Measurements from ENCODE around the gene HYKK. TPM values are rescaled to one million over a fixed set of nuclear protein-coding genes. Genes with fewer than 3 reads are reported as not detected.

The HYKK gene
- total and polyA plus RNA-seq, 9 of the 15 experiments (the other 6 are each of a cell fraction or from before 2014, with no cell fraction given) = 1.9 to 6.1 (median 4.3) TPM

DNA sequence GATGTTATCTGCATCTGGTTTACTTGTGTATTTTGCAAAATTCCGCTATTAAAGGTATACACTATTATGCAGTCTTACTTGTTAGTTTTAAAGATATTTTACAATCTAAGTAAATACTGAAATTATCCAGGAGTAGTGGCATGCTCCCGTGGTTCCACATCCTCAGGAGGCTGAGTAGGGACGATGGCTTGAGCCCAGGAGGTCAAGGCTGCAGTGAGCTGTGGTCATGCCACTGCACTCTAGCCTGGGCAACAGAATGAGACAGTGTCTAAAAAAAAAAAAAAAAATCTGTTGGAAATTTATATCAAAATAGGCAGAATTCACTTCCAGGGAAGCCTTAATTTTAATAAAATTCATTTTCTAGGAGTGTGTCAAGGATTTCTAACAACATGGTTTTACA is 27.7 kb upstream of the HYKK start:
- intact Hi-C loops (cut with micrococcal nuclease) = no loop called here
- ChIA-PET POLR2A (no interaction called here), CTCF (ENCODE audit: low intra/inter-chr PET ratio) (no interaction called here)
- ATAC-seq (no peak), DNase-seq (ENCODE audit: extremely low read depth in 1 of 4, low spot score in 3 of 4) (no peak), FAIRE-seq (no peak)
- Histone ChIP-seq H3K4me2 (ENCODE audit: insufficient read depth, low read length) (no peak overlapping the region), H3K4me3 (no peak overlapping the region), H2AFZ (ENCODE audit: low read depth, low read length) (no peak overlapping the region), H3K9me1 (ENCODE audit: control insufficient read depth, insufficient read depth, low read length) (no peaks in the 10 kb centered on the region), H3K36me3 (ENCODE audit: control insufficient read depth, insufficient read depth, low read length) (peaks cover 78% of the 10 kb centered on the region), H3K9me3 (replicated peaks; ENCODE audit: control insufficient read depth, insufficient read depth, low read depth, low read length) (no peaks in the 10 kb centered on the region), H3K9ac (ENCODE audit: insufficient read depth in 1 of 2, low read depth in 2 of 2, low read length in 2 of 2) (no peak overlapping the region), H3K27ac (ENCODE audit: extremely low read depth, low read depth, low read length) (no peak overlapping the region), H3K79me2 (ENCODE audit: control insufficient read depth, insufficient read depth, low read length) (no peaks in the 10 kb centered on the region), H3K27me3 (ENCODE audit: control insufficient read depth in 2 of 2, insufficient read depth in 2 of 2, low read length in 2 of 2) (no peaks in the 10 kb centered on the region), H4K20me1 (replicated peaks; ENCODE audit: control insufficient read depth, insufficient read depth, low read length) (no peaks in the 10 kb centered on the region), H3K4me1 (replicated peaks in 1 of 2; ENCODE audit: control insufficient read depth in 2 of 2, insufficient read depth in 2 of 2, low read length in 2 of 2) (no peaks in the 10 kb centered on the region)
- 95% methylated on average over 3 of the region's 3 CpGs for WGBS (ENCODE audit: insufficient coverage, low coverage, missing lambda C conversion rate)
- TF ChIP-seq FOSL1 (tag; conservative IDR thresholded peaks at IDR 0.05) = no peak
- no peak for TF ChIP-seq STAT5B (CRISPR knock-in tag; IDR thresholded peaks at IDR 0.05)
- no peak for TF ChIP-seq CBX2 (IDR thresholded peaks at IDR 0.05; ENCODE audit: insufficient read depth, low read length, poor library complexity, severe bottlenecking)
- no peak for TF ChIP-seq CREB1 (IDR thresholded peaks at IDR 0.05)
- no peak for TF ChIP-seq CREB1 (CRISPR knock-in tag; IDR thresholded peaks at IDR 0.05)
- TF ChIP-seq ZNF778 (CRISPR knock-in tag; IDR thresholded peaks at IDR 0.05) = no peak
- TF ChIP-seq THRAP3 (IDR thresholded peaks at IDR 0.05; ENCODE audit: borderline replicate concordance) = no peak
- no peak for TF ChIP-seq ESRRA (IDR thresholded peaks at IDR 0.05; ENCODE audit: borderline replicate concordance, low read depth)
- no peak for TF ChIP-seq ZNF766 (CRISPR knock-in tag; conservative IDR thresholded peaks at IDR 0.05)
- no peak for TF ChIP-seq ZC3H8 (IDR thresholded peaks at IDR 0.05)
- TF ChIP-seq HSF4 (CRISPR knock-in tag; IDR thresholded peaks at IDR 0.05; ENCODE audit: borderline replicate concordance) = no peak
- TF ChIP-seq FIP1L1 (IDR thresholded peaks at IDR 0.05; ENCODE audit: low read depth, low read length, poor library complexity, severe bottlenecking) = no peak
- no peak for TF ChIP-seq ZNF232 (CRISPR knock-in tag; IDR thresholded peaks at IDR 0.05)
- no peak for TF ChIP-seq TSC22D4 (tag; IDR thresholded peaks at IDR 0.05)
- no peak for TF ChIP-seq TFAM (CRISPR knock-in tag; conservative IDR thresholded peaks at IDR 0.05)
- no peak for TF ChIP-seq MED1 (CRISPR knock-in tag; IDR thresholded peaks at IDR 0.05; ENCODE audit: borderline replicate concordance)
- TF ChIP-seq ZFX (CRISPR knock-in tag; IDR thresholded peaks at IDR 0.05) = no peak
- no peak for TF ChIP-seq SAFB2 (IDR thresholded peaks at IDR 0.05; ENCODE audit: borderline replicate concordance, low read depth, low read length, severe bottlenecking)
- in situ Hi-C loops (cut with MboI) = loop anchor here (10.0 kb wide), 1 partner anchor 165 kb away; no protein-coding TSS in a partner anchor
- BruUV-seq (replicated peaks) = no TSS peak
